Measurements from ENCODE around the gene TBL1Y.
"Not testable (repeated sequence)": the region's sequence is repeated elsewhere in the genome, so short reads cannot be mapped to it uniquely, and the experiment has no call there.

The TBL1Y gene

GRCh38 chrY:6910372-6911252 is at the start of gene TBL1Y:
TSS of gene TBL1Y (plus strand) at chrY:6910697. CDS start at chrY:7025085, 114,388 bp downstream.
- no peak for FAIRE-seq

GRCh38 chrY:6894496-6894895 is 16.0 kb upstream of the TBL1Y start:
- no peak for FAIRE-seq

DNA sequence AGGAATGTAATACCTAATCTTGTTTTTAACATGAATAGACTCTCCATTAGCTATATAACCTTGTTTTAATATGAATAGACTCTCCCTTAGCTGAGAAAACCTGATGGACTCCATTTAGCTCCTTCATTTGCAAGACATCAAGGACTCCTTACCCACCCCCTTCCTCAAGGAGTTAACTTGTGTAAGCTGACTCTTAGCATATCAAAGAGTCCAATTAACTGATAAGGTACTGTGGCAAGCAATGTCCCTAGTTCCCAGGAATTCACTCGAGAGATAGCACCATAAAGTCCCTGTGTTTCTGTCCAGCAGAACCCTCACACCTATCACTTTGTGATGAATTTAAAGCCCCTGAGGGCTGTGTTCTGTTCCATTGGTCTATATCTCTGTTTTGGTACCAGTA is 15.3 kb upstream of the TBL1Y start:
- FAIRE-seq: no peak

DNA sequence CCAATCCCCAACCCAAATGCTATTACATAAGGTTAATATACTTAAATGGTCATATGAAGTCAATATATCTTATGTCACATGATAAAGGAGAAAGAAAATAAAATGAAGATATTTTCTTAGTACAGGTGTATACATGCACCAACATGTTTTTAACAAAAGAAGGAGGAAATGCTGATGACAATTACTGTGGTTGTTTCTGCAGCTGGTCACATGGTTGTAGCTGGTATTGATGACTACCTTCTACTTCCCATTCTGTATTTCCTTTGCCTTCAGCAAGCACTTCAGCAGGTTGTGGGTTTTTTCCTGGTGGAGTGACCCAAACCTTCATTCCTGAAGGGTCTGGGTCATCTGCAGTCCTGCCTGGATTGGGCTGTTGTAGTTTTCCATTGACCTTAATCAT is 8.4 kb upstream of the TBL1Y start:
- FAIRE-seq: not testable (repeated sequence)

GRCh38 chrY:6907591-6907990 is 2.9 kb upstream of the TBL1Y start:
- FAIRE-seq: no peak

GRCh38 chrY:6908021-6908420 is 2.5 kb upstream of the TBL1Y start:
- not testable (repeated sequence) for FAIRE-seq

DNA sequence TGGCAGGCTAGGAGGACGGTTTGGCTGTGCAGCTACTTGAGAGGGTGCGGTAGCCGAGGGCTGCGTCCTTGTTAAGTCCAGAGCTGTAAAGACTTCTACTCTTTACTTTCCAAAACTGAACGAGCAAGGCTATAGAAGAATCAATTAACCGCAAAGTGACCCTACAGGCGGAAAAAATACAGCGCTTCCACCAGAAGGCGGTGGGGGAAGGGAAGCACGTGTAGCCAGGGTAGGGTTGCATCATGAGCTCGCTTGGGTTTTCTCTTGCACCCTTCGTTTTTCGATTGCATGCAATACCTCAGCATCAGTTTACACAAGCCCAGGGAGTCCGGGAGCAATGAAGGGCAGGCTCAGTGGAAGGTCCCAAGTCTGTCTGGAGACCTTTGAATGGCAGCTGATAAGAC is 1.4 kb upstream of the TBL1Y start:
- no peak for FAIRE-seq

DNA sequence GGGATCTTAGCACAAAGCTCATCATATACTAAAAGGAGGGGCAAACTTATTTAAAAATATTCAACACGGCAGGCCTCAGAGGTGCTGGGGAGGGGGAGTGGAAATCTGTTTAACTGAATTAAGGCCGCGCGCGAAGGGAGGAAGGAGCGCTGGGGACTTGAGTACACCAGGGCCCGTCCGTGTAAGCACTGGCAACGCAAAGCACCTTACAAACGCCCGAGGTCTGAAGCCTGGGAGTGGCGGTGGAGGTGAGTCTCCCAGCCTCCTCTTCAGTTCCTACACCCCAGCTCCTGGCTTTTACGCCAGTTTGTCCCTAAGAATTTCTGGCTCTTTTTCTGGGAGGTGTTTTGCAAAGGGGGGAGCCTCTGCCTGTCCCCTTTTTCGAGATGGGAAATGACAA is 641 bp upstream of the TBL1Y start:
- FAIRE-seq: no peak

DNA sequence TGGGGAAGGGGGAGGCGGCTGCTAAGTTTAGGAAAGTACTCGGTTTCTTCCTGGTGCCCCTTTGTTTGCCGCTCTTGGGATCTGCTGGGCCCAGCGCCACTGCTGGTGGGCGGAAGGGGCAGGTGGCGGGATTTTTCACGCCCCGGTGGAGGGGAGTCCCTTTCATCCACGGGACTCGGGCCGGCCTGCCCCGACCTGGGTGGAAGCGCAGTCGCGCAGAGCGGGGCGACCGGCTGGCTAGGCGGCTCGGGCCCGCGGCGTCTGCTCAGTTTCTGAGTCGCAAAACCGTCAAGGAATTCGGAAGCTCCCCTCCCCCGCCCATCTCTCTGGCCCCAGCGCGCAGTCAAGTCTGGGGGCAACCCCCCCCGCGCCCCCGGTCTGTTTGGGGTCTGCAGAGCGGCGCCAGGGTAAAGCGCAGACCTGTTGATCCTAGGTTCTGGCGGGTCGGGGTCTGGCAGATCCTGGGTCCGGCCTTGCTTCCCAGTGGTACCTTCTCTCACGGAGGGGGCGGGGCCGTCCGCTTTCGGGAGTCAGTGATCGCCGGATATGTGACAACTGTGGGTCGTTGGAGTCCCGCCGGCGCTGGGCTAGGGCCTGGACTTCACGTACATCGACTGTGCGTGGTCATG is 870 bp downstream of the TBL1Y start, which contains the start of gene AMELY:
TSS of gene AMELY (minus strand) at position 500 of the 629 bp plus-strand sequence. CDS start 39,144 bp downstream, outside the sequence.
- FAIRE-seq: no peak

GRCh38 chrY:6913362-6913761 is 2.9 kb downstream of the TBL1Y start:
- no peak for FAIRE-seq

GRCh38 chrY:6921061-6921460 is 10.6 kb downstream of the TBL1Y start:
- no peak for FAIRE-seq

- FAIRE-seq: no peak
Measured at GRCh38 chrY:6928265-6928664, 17.8 kb downstream of the TBL1Y start.

GRCh38 chrY:6929237-6929636 is 18.7 kb downstream of the TBL1Y start:
- no peak for FAIRE-seq

- no peak for FAIRE-seq
Measured at GRCh38 chrY:6931779-6932396, 21.4 kb downstream of the TBL1Y start.

GRCh38 chrY:6935497-6935896 is 25.0 kb downstream of the TBL1Y start:
- no peak for FAIRE-seq

GRCh38 chrY:6947695-6948094 is 37.2 kb downstream of the TBL1Y start:
- FAIRE-seq: no peak

DNA sequence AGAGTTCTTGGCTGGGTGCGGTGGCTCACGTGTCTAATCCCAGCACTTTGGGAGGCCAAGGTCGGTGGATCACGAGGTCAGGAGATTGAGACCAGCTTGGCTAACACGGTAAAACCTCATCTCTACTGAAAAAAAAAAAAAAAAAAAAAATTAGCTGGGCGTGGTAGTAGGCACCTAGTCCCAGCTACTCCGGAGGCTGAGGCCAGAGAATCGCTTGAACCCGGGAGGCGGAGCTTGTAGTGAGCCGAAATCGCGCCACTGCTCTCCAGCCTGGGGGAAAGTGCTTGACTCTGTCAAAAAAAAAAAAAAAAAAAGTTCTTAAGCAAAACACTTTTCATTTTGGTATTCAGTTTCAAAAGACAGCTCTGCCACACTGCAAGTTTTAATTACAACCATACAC is 37.9 kb downstream of the TBL1Y start:
- no peak for FAIRE-seq

GRCh38 chrY:6949947-6950346 is 39.5 kb downstream of the TBL1Y start:
- FAIRE-seq: no peak

- FAIRE-seq: no peak
Measured at GRCh38 chrY:6964732-6965131, 54.2 kb downstream of the TBL1Y start.

DNA sequence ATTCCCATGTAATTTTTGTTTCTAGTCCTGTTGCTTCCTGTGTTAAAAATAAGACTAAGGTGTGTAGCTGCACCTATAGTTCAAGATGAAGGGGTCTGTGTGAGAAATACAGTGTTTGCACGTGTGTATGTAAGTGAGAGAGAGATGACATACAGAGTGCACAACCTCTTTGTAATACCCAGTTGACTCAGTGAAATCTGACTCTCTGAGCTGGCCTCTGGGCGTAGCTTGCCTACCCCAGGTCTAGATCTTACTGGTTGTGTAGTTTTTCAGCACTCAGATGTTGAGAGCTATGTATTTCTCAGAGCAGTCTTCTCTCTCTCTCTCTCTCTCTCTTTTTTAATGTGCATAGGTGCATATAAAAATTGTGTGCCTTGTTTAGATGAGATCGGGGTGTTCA is 56.0 kb downstream of the TBL1Y start:
- FAIRE-seq: no peak

GRCh38 chrY:6967736-6968135 is 57.2 kb downstream of the TBL1Y start:
- FAIRE-seq: no peak

GRCh38 chrY:6968191-6968590 is 57.7 kb downstream of the TBL1Y start:
- no peak for FAIRE-seq

DNA sequence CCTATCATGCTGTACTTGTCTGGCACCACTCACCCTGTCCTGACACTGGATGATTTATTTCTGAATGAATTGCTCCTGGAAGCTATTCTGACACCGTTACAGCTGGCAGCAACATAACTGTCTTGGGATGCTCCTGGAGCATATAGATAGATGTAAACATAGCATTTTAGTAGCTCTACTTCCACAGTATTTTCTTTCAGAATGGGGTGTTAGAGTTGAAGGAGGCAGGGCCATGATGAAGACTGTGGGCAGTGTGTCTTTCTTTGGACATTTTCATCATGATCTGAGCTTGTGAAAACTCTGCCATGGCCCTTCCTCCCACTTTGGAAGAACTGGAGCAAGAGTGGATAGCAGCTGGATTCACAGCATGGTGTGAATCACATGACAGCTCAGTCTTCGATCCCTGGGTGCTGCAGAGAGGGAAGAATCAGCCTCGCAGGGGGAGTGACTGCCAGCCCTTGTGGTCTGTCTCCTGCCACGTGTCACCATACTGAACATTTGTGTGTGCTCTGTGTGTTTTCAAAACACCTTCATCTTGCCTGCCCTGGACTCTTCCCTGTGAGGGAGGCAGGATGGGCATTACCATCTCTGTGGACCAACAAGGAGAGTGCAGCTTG is 61.9 kb downstream of the TBL1Y start:
- no peak for FAIRE-seq
